HL-60 (cell line): ENCODE data around the gene ZNF789.
A peak's percentile ranks its signal among the peaks of the same experiment; 100 is the strongest.

Source experiments
- DNase-seq, 2 experiments: peaks; one replicate each; pipeline ENCODE4 v3.0.0-alpha.2; 2010 to 2020; ENCODE audit warnings: low read depth in 1 of 2, low spot score in 1 of 2
- H3K27ac ChIP-seq: fragments of 250-450 bp; sonication (Bioruptor Pico); replicated peaks from 2 replicates; pipeline ENCODE4 v1.5.1; 2020; ENCODE audit warnings: mild to moderate bottlenecking, moderate library complexity
- H3K27me3 ChIP-seq: fragments of 250-450 bp; sonication (Bioruptor Pico); 2 replicates; pipeline ENCODE4 v1.5.1; 2021; ENCODE audit warnings: mild to moderate bottlenecking, moderate library complexity; ENCODE audit not compliant: insufficient read depth, poor library complexity, severe bottlenecking
- H3K4me3 ChIP-seq: replicated peaks from 2 replicates; pipeline ENCODE4 v1.5.1; 2011; ENCODE audit warnings: mild to moderate bottlenecking, control low read depth, low read length; ENCODE audit not compliant: insufficient read depth
- GABPA ChIP-seq: IDR thresholded peaks from 2 replicates; pipeline ENCODE4 v1.6.1; 2012; ENCODE audit warnings: low read depth
- POLR2AphosphoS5 ChIP-seq: IDR thresholded peaks from 2 replicates; pipeline ENCODE4 v1.6.1; 2012; ENCODE audit warnings: low read depth
- REST ChIP-seq: IDR thresholded peaks from 2 replicates; pipeline ENCODE4 v1.6.1; 2012; ENCODE audit warnings: low read depth; ENCODE audit not compliant: insufficient replicate concordance
- SPI1 ChIP-seq: IDR thresholded peaks from 2 replicates; pipeline ENCODE4 v1.6.1; 2012; ENCODE audit warnings: low read depth, mild to moderate bottlenecking, borderline replicate concordance
- TF ChIP-seq, protein P1 (sequence below): IDR thresholded peaks from one replicate; pipeline ENCODE4 v1.5.1; 2011; ENCODE audit warnings: low read length, control low read depth, inconsistent platforms; ENCODE audit not compliant: insufficient read depth

ZNF789 gene

DNA sequence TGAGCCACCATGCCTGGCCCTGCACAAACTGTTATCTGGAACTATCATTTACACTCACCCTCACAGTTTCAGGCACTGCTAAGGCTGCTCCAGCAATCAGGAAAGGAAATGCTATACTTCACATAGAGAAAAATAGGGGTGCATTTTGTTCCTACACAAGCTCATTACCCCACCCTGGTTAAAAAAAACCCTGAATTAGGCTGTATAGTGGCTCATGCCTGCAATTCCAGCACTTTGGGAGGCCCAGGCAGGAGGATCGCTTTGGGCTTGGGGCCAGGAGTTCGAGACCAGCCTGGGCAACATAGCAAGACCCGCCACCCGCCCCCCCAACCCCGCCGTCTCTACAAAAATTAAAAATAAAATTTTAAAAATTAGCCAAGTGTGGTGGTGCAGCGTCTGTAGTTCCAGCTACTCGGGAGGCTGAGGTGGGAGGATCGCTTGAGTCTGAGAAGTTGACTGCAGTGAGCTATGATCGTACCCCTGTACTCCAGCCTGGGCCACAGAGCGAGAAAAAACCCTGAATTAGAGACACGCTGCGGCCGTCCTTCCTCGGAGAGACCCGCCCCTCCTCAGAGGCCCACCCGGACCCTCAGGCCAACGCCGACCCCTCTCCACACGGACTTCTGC lies 34.6 kb upstream of the ZNF789 start:
- Histone ChIP-seq H3K4me3 (peak overlapping the region; percentile 98), H3K27ac (peak overlapping the region; percentile 80), H3K27me3 (no peaks in the 10 kb centered on the region)
- peak in 1 of 2 experiments; percentile 10 for DNase-seq
- TF ChIP-seq POLR2AphosphoS5 = no peak

- Histone ChIP-seq H3K4me3 (peak within 1 kb of the TSS; percentile 98), H3K27ac (peak within 1 kb of the TSS; percentile 80), H3K27me3 (no peaks in the 10 kb centered on the region)
- peak; percentile 83 to 97 for DNase-seq
- TF ChIP-seq GABPA = peak; percentile 39; the same call in 1 of the 2 replicates
- TF ChIP-seq, protein P1, sequence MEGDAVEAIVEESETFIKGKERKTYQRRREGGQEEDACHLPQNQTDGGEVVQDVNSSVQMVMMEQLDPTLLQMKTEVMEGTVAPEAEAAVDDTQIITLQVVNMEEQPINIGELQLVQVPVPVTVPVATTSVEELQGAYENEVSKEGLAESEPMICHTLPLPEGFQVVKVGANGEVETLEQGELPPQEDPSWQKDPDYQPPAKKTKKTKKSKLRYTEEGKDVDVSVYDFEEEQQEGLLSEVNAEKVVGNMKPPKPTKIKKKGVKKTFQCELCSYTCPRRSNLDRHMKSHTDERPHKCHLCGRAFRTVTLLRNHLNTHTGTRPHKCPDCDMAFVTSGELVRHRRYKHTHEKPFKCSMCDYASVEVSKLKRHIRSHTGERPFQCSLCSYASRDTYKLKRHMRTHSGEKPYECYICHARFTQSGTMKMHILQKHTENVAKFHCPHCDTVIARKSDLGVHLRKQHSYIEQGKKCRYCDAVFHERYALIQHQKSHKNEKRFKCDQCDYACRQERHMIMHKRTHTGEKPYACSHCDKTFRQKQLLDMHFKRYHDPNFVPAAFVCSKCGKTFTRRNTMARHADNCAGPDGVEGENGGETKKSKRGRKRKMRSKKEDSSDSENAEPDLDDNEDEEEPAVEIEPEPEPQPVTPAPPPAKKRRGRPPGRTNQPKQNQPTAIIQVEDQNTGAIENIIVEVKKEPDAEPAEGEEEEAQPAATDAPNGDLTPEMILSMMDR = no peak
- no peak for TF ChIP-seq REST
- peak; percentile 82 for TF ChIP-seq POLR2AphosphoS5
- TF ChIP-seq SPI1 = peak; percentile 5; the same call in 1 of the 2 replicates
Measured at GRCh38 chr7:99438573-99439480, 33.9 kb upstream of the ZNF789 start, which contains the start of the genes CPSF4 and PTCD1. Gene CPSF4 (plus strand): TSS chr7:99438943. CDS start chr7:99439083, 140 bp downstream. Gene PTCD1 (minus strand): TSS chr7:99438798. CDS start chr7:99435242, 3,556 bp downstream.

- Histone ChIP-seq H3K27ac (no peak overlapping the region), H3K4me3 (peak overlapping the region; percentile 98), H3K27me3 (no peaks in the 10 kb centered on the region)
- no peak for DNase-seq
- no peak for TF ChIP-seq REST
- no peak for TF ChIP-seq POLR2AphosphoS5
- TF ChIP-seq SPI1 = no peak
- TF ChIP-seq, protein P1 = no peak
- TF ChIP-seq GABPA = no peak
Measured at GRCh38 chr7:99440195-99440594, 32.5 kb upstream of the ZNF789 start.

GRCh38 chr7:99446096-99446495 lies 26.6 kb upstream of the ZNF789 start:
- Histone ChIP-seq H3K27ac (no peak overlapping the region), H3K27me3 (no peaks in the 10 kb centered on the region), H3K4me3 (no peak overlapping the region)
- TF ChIP-seq, protein P1 = no peak
- TF ChIP-seq REST (no peak), POLR2AphosphoS5 (no peak), SPI1 (no peak), GABPA (no peak)
- no peak for DNase-seq
